ENCODE results near the gene INPP5A. TPM values are rescaled to one million over a fixed set of nuclear protein-coding genes. Genes with fewer than 3 reads are reported as not detected.

Gene INPP5A
- total RNA-seq, 1 donor from 2014 or later: 14.3 TPM

GRCh38 chr10:132827861-132828539 lies 290.4 kb downstream of the INPP5A start:
- no peak for ATAC-seq

- no peak for ATAC-seq
Measured at GRCh38 chr10:132828681-132829080, 291.1 kb downstream of the INPP5A start.

GRCh38 chr10:132829403-132829802 lies 291.8 kb downstream of the INPP5A start:
- no peak for ATAC-seq

- ATAC-seq: no peak
Measured at GRCh38 chr10:132832186-132832969, 294.8 kb downstream of the INPP5A start.

Other genes with a start within 250 kb of the INPP5A start
- 7.1 TPM for gene STK32C, start 229.8 kb upstream of the INPP5A start, total RNA-seq
- gene LRRC27, start 205.6 kb upstream of the INPP5A start, total RNA-seq: 3.9 TPM
- 14.6 TPM for gene PWWP2B, start 140.6 kb upstream of the INPP5A start, total RNA-seq
- gene NKX6-2, start 248.4 kb downstream of the INPP5A start, total RNA-seq: 0.08 TPM

All from esophagus mucosa (tissue), 1 donor.